Activated CD4-positive, alpha-beta T cell treated with anti-CD3 and anti-CD28 coated beads, Interleukin-2, amount 50 U/mL, for 48 hours (primary cell): ENCODE measurements around the gene PCDHAC1.
"Not testable (repeated sequence)": the region's sequence is repeated elsewhere in the genome, so short reads cannot be mapped to it uniquely, and the experiment has no call there.

Experiments used
- DNase-seq, 2 experiments: peaks; one replicate each; pipeline ENCODE4 v3.0.0-alpha.2; 2020

The PCDHAC1 gene

GRCh38 chr5:140925806-140926442 lies at the start of gene PCDHAC1:
Gene PCDHAC1, plus strand, starts transcription at chr5:140926299. Its CDS starts 594 bp downstream, at chr5:140926893.
- no peak for DNase-seq

- DNase-seq, result not testable (repeated sequence)
Observed at GRCh38 chr5:140876541-140877261, 49.4 kb upstream of the PCDHAC1 start.

GRCh38 chr5:140877262-140877581 lies 48.9 kb upstream of the PCDHAC1 start:
- no peak for DNase-seq

- DNase-seq, result no peak
Observed at GRCh38 chr5:140881889-140882590, 44.1 kb upstream of the PCDHAC1 start, which contains the start of gene PCDHA13. Gene PCDHA13, plus strand, starts transcription at chr5:140882124. Its CDS starts 145 bp downstream, at chr5:140882269.

GRCh38 chr5:140882591-140882899 lies 43.6 kb upstream of the PCDHAC1 start:
- no peak for DNase-seq

GRCh38 chr5:140883373-140883772 lies 42.7 kb upstream of the PCDHAC1 start:
- DNase-seq, result no peak

GRCh38 chr5:140883927-140884697 lies 42.0 kb upstream of the PCDHAC1 start:
- DNase-seq, result no peak

GRCh38 chr5:140916325-140916724 lies 9.8 kb upstream of the PCDHAC1 start:
- no peak for DNase-seq

GRCh38 chr5:140923601-140924000 lies 2.5 kb upstream of the PCDHAC1 start:
- DNase-seq, result no peak

- peak; percentile 34 to 53 for DNase-seq
Observed at GRCh38 chr5:140926443-140927227, 536 bp downstream of the PCDHAC1 start.

GRCh38 chr5:140927228-140927573 lies 1.1 kb downstream of the PCDHAC1 start:
- no peak for DNase-seq

GRCh38 chr5:140934964-140935606 lies 9.0 kb downstream of the PCDHAC1 start:
- no peak for DNase-seq

GRCh38 chr5:140946578-140946977 lies 20.5 kb downstream of the PCDHAC1 start:
- no peak for DNase-seq

GRCh38 chr5:140951636-140952035 lies 25.5 kb downstream of the PCDHAC1 start:
- DNase-seq, result no peak

GRCh38 chr5:140953234-140953633 lies 27.1 kb downstream of the PCDHAC1 start:
- no peak for DNase-seq

GRCh38 chr5:140962190-140962589 lies 36.1 kb downstream of the PCDHAC1 start:
- DNase-seq, result no peak

GRCh38 chr5:140964356-140964755 lies 38.3 kb downstream of the PCDHAC1 start:
- DNase-seq, result no peak

- DNase-seq, result no peak
Observed at GRCh38 chr5:140965905-140966292, 39.8 kb downstream of the PCDHAC1 start.

GRCh38 chr5:140966293-140967225 lies 40.5 kb downstream of the PCDHAC1 start, which contains the start of gene PCDHAC2:
Gene PCDHAC2, plus strand, starts transcription at chr5:140966476. Its CDS starts 291 bp downstream, at chr5:140966767.
- DNase-seq, result no peak

- DNase-seq, result no peak
Observed at GRCh38 chr5:140967226-140967893, 41.3 kb downstream of the PCDHAC1 start.
